Tibial nerve (tissue), 4 donors: ENCODE measurements around the gene GM2A. TPM values are rescaled to one million over a fixed set of nuclear protein-coding genes. Genes with fewer than 3 reads are reported as not detected.
"Not testable (repeated sequence)": the region's sequence is repeated elsewhere in the genome, so short reads cannot be mapped to it uniquely, and the experiment has no call there.

Source experiments
- DNase-seq, 2 donors: peaks; one replicate each; pipeline ENCODE4 v3.0.0-alpha.2; 2019; ENCODE audit warnings: low spot score in 2 of 2
- H3K27ac ChIP-seq, 4 donors: fragments of 200-600 bp; sonication (generic) in 3 of 4; one replicate each; pipeline ENCODE4 v1.5.1; 2017 to 2019; ENCODE audit warnings: mild to moderate bottlenecking in 1 of 4
- H3K27me3 ChIP-seq, 2 donors: fragments of 200-600 bp; sonication (generic) in 1 of 2; one replicate each; pipeline versions ENCODE4 v1.5.1 to v1.6.0; 2017 to 2019
- H3K36me3 ChIP-seq, 3 donors: fragments of 200-600 bp; sonication (generic); one replicate each; pipeline ENCODE4 v1.5.1; 2018 to 2019
- H3K4me1 ChIP-seq, 4 donors: fragments of 200-600 bp; sonication (generic) in 3 of 4; one replicate each; pipeline ENCODE4 v1.5.1; 2017 to 2019
- H3K4me3 ChIP-seq, 4 donors: fragments of 200-600 bp; sonication (generic) in 3 of 4; one replicate each; pipeline ENCODE4 v1.5.1; 2017 to 2019; ENCODE audit warnings: mild to moderate bottlenecking in 1 of 4, moderate library complexity in 1 of 4
- H3K9me3 ChIP-seq, 4 donors: fragments of 200-600 bp; sonication (generic) in 3 of 4; one replicate each; pipeline ENCODE4 v1.5.1; 2017 to 2019
- EP300 ChIP-seq, 2 donors: sonication (generic); formaldehyde crosslinking; IDR thresholded peaks; one replicate each; pipeline ENCODE4 v1.6.1; 2017; ENCODE audit warnings: antibody characterized with exemption in 2 of 2, mild to moderate bottlenecking in 1 of 2
- POLR2A ChIP-seq, 2 donors: fragments of 450-650 bp; IDR thresholded peaks; one replicate each; pipeline ENCODE4 v1.6.1; 2017; ENCODE audit warnings: antibody characterized with exemption in 2 of 2, mild to moderate bottlenecking in 2 of 2, moderate library complexity in 2 of 2
- WGBS, 2 donors: methylation state at CpG; one replicate each; pipeline ENCODE4 v1.1.5; 2018; 5-methylcytosine and 5-hydroxymethylcytosine counted together
- total RNA-seq, 4 donors: library from RNA; depleted of rRNA; stranded (reverse); fragments of >200 nt; gene quantifications; one replicate each; pipeline ENCODE4 v1.1.0, GENCODE V29; 2016
- TF ChIP-seq, protein P1 (sequence below), 5 experiments: fragments of 200-600 bp in 3 of 5; fragments of 450-650 bp in 2 of 5; sonication (generic) in 3 of 5; IDR thresholded peaks; one replicate each; pipeline ENCODE4 v1.5.1; 2016 to 2019; ENCODE audit warnings: antibody characterized with exemption in 5 of 5, mild to moderate bottlenecking in 3 of 5, moderate library complexity in 2 of 5

Gene GM2A
- total RNA-seq, 4 donors from 2014 or later: 30.3 to 37.5 (median 33.7) TPM

DNA sequence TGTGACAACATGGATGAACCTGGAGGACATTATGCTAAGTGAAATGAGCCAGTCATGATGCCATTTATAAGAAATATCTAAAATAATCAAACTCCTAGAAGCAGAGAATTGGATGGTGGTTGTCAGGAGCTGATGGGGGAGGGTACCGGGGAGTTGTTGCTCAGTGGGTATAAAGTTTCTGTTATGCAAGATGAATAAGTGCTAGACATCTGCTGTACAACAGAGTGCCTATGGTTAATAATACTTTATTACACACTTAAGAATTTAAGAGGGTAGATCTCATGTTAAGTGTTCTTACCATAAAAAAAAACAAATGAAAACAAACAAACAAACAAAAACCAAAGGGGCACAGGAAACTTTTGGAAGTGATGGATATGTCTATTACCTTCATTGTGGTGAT is 16.1 kb upstream of the GM2A start:
- WGBS, 2 donors: 90 to 94% methylated on average over 1 of the region's 1 CpG
- H3K27ac ChIP-seq: no peak overlapping the region
- TF ChIP-seq POLR2A (IDR thresholded peaks at IDR 0.05): no peak

DNA sequence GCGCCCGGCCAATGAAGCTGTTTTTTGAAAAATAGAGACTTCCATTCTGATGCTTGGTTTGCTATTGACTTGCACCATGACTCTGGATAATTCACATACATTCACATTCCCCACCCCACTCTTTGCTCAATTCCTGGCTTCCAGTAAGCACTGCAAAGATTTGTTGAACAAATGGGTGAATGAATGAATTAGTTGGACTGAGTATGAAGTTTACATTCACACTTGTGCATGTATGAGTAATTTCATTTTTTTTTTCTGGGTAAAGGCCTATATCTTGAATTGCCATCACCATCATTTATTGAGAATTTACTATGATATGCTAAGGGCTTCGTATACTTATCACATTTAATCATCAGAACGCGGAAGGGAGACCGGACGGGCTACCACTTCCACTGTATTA is 15.3 kb upstream of the GM2A start:
- Histone ChIP-seq H3K27me3 (peaks cover 0 to 4% of the 10 kb centered on the region in 2 donors), H3K27ac (no peak overlapping the region), H3K36me3 (no peaks in the 10 kb centered on the region), H3K4me1 (peaks cover 0 to 20% (median 7%) of the 10 kb centered on the region in 4 donors), H3K9me3 (no peaks in the 10 kb centered on the region), H3K4me3 (no peak overlapping the region)
- 92 to 93% methylated on average over 7 of the region's 7 CpGs for WGBS, 2 donors
- TF ChIP-seq POLR2A (IDR thresholded peaks at IDR 0.05): no peak
- no peak for TF ChIP-seq EP300 (IDR thresholded peaks at IDR 0.05)
- TF ChIP-seq, protein P1, sequence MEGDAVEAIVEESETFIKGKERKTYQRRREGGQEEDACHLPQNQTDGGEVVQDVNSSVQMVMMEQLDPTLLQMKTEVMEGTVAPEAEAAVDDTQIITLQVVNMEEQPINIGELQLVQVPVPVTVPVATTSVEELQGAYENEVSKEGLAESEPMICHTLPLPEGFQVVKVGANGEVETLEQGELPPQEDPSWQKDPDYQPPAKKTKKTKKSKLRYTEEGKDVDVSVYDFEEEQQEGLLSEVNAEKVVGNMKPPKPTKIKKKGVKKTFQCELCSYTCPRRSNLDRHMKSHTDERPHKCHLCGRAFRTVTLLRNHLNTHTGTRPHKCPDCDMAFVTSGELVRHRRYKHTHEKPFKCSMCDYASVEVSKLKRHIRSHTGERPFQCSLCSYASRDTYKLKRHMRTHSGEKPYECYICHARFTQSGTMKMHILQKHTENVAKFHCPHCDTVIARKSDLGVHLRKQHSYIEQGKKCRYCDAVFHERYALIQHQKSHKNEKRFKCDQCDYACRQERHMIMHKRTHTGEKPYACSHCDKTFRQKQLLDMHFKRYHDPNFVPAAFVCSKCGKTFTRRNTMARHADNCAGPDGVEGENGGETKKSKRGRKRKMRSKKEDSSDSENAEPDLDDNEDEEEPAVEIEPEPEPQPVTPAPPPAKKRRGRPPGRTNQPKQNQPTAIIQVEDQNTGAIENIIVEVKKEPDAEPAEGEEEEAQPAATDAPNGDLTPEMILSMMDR (IDR thresholded peaks at IDR 0.05): no peak
- no peak for DNase-seq

More for the DNA sequence above, 16.1 kb upstream of the GM2A start:
- H3K9me3 ChIP-seq: no peaks in the 10 kb centered on the region
- peaks cover 0 to 20% (median 7%) of the 10 kb centered on the region in 4 donors for H3K4me1 ChIP-seq
- peaks cover 0 to 4% of the 10 kb centered on the region in 2 donors for H3K27me3 ChIP-seq
- H3K4me3 ChIP-seq: no peak overlapping the region
- no peaks in the 10 kb centered on the region for H3K36me3 ChIP-seq
- DNase-seq: no peak

DNA sequence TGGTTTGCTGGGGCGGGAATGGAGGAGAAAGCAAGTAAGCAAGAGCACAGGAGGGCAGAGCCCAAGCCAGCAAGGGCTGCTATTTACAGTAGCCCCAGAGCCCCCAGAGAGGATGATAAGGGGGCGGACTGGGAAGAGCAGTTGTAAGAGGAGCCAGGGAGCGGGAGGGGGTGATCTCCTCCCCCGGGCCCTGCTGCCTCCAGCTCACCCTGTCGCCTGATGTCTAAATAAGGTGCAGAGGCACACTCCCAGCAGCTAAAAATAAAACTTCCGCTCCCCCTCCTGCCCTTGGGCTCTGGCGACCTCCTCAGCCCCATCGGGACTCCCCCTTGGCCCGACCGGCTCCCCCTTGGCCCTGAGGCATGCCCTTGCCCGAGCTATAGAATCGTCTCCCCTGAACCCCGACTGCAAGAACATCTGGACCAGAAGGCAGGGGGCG is 14.7 kb upstream of the GM2A start:
- TF ChIP-seq, protein P1 (IDR thresholded peaks at IDR 0.05): no peak
- TF ChIP-seq EP300 (IDR thresholded peaks at IDR 0.05) (no peak), POLR2A (IDR thresholded peaks at IDR 0.05) (no peak)
- no peak for DNase-seq
- WGBS, 2 donors: 37 to 50% methylated on average over 14 of the region's 14 CpGs
- Histone ChIP-seq H3K36me3 (no peaks in the 10 kb centered on the region), H3K9me3 (no peaks in the 10 kb centered on the region), H3K27me3 (peaks cover 0 to 4% of the 10 kb centered on the region in 2 donors), H3K27ac (peak overlapping the region in 1 of 4 donors; percentile 7), H3K4me3 (peak overlapping the region in 1 of 4 donors; percentile 7), H3K4me1 (peaks cover 0 to 20% (median 7%) of the 10 kb centered on the region in 4 donors)

DNA sequence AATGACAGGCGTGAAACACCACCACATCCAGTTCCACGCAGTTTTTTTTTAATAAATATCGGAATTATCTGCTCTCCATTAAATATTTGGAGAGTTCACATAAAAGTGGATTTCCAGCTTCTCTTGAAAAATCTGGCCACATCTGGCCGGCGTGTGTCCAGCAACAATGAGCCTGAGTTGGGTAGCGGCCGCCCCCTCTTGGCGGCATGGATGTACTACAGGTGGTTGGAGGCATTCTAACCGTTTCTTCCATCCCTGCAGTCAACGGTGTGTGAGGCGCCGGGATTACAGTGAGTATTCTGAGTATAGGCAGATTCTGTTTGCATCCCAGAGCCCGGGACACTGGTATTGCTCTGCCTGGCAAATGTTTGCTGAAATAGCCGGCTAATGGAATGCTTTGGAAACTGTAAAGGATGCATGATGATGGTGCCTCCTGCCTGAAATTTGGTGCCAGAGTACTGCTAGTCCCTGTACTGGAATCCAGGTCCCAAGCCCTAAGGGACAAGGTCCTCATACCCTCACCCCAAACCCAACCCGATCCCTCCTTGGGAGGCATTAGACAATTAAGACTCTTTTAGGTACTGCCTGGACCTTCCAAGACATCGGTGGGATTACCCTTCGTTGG is 13.6 kb upstream of the GM2A start:
- 20 to 59% methylated on average over 17 of the region's 17 CpGs for WGBS, 2 donors
- Histone ChIP-seq H3K36me3 (no peaks in the 10 kb centered on the region), H3K4me1 (peaks cover 0 to 15% (median 5%) of the 10 kb centered on the region in 4 donors), H3K9me3 (no peaks in the 10 kb centered on the region), H3K27ac (no peak overlapping the region), H3K4me3 (no peak overlapping the region), H3K27me3 (peaks cover 0 to 4% of the 10 kb centered on the region in 2 donors)
- peak; percentile 59 to 60 for DNase-seq
- TF ChIP-seq EP300 (IDR thresholded peaks at IDR 0.05): no peak
- TF ChIP-seq, protein P1 (IDR thresholded peaks at IDR 0.05): peak; percentile 67 to 92 (median 75)

DNA sequence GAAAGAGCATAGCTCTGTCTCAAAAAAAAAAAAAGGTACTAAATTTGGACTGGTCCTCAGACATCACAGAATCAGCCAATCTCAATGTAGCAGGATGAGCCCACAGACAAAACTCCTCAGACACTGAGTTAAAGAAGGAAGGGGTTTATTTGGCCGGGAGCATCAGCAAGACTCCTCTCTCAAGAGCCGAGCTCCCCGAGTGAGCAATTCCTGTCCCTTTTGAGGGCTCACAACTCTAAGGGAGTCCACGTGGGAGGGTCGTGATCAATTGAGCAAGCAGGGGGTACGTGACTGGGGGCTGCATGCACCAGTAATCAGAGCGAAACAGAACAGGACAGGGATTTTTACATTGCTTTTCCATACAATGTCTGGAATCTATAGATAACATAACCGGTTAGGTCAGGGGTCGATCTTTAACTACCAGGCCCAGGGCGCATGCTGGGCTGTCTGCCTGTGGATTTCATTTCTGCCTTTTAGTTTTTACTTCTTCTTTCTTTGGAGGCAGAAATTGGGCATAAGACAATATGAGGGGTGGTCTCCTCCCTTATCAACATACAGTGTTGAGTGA is 12.6 kb upstream of the GM2A start:
- not testable (repeated sequence) for H3K36me3 ChIP-seq, H3K27me3 ChIP-seq, DNase-seq, H3K4me1 ChIP-seq, H3K9me3 ChIP-seq, H3K4me3 ChIP-seq, H3K27ac ChIP-seq
- WGBS, 2 donors: 82 to 85% methylated on average over 10 of the region's 10 CpGs

DNA sequence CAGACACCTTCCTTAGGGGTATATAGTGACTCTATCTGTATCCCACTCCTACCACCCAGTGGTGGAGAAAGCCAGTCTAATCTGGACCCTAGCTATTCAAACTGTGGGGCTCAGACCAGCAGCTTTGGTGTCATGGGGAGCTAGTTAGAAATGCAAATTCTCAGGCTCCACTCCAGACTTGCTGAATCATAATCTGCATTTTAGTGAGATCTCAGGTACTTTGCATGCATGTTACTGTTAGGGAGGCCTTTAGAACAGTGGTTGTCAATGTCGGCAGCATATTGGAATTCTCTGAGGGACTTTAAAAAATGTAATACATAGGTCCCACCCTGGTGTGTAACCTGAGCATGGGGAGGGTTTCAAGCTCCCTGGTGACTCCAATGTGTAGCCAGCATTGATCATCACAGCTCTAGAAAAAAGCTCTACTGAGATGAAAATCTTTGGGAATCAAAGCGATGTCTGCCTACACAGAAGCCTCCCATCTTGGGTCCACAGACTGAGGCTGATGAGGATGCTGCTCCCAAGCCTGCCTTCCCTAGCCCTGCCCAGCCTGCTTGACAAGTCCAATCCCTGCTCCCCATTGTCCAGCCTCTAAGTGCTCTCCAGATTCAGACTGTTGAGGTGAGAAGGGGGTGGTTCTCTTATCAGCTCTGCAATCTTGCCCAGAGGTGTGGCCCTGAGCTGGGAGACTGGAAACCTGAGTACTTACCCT is 11.9 kb upstream of the GM2A start:
- 81 to 89% methylated on average over 2 of the region's 2 CpGs for WGBS, 2 donors
- H3K4me1 ChIP-seq: peaks cover 0 to 6% (median 0%) of the 10 kb centered on the region in 4 donors
- no peak for DNase-seq
- H3K36me3 ChIP-seq: no peaks in the 10 kb centered on the region
- no peak overlapping the region for H3K27ac ChIP-seq
- no peak for TF ChIP-seq POLR2A (IDR thresholded peaks at IDR 0.05)
- H3K27me3 ChIP-seq: peaks cover 0 to 4% of the 10 kb centered on the region in 2 donors
- no peaks in the 10 kb centered on the region for H3K9me3 ChIP-seq
- H3K4me3 ChIP-seq: no peak overlapping the region
